ENCODE data around the gene C22orf31. TPM values are rescaled to one million over a fixed set of nuclear protein-coding genes. Genes with fewer than 3 reads are reported as not detected.
"Not testable (repeated sequence)": the region's sequence is repeated elsewhere in the genome, so short reads cannot be mapped to it uniquely, and the experiment has no call there.

The C22orf31 gene
- total RNA-seq, 4 donors from 2014 or later, result not detected

- no peak for DNase-seq (ENCODE audit: low spot score)
- no peak for ATAC-seq (ENCODE audit: low FRiP score)
- TF ChIP-seq CTCF (IDR thresholded peaks at IDR 0.05), result no peak
Observed at GRCh38 chr22:29092243-29092642, 30.6 kb upstream of the C22orf31 start.

- DNase-seq (ENCODE audit: low spot score), result no peak
- TF ChIP-seq CTCF (IDR thresholded peaks at IDR 0.05), result no peak
- no peak for ATAC-seq (ENCODE audit: low FRiP score)
Observed at GRCh38 chr22:29090039-29090438, 28.4 kb upstream of the C22orf31 start.

GRCh38 chr22:29089507-29089906 lies 27.9 kb upstream of the C22orf31 start:
- DNase-seq (ENCODE audit: low spot score), result no peak

GRCh38 chr22:29088809-29089208 lies 27.2 kb upstream of the C22orf31 start:
- no peak for DNase-seq (ENCODE audit: low spot score)
- TF ChIP-seq CTCF (IDR thresholded peaks at IDR 0.05), result no peak
- no peak for ATAC-seq (ENCODE audit: low FRiP score)

More at GRCh38 chr22:29089507-29089906, 27.9 kb upstream of the C22orf31 start:
- no peak for TF ChIP-seq CTCF (IDR thresholded peaks at IDR 0.05)
- ATAC-seq (ENCODE audit: low FRiP score), result no peak

DNA sequence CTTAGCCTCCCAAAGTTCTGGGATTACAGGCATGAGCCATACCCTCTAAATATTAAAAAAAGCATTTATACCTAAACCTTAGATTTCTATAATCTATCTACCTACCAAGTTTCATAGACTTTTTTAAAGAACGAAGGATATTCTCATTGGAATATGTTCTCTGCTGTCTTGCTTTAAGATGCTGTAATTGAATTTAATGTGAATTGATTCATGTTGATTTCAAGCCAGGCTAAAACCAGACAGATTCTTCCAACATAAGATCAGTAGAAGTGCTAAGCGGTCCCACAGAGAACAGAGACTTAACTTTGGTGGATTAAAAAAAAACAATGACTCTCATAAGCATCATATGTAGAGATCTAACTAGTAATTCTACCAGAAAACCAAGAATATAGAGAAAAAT lies 25.4 kb upstream of the C22orf31 start:
- no peak for TF ChIP-seq CTCF (IDR thresholded peaks at IDR 0.05)

GRCh38 chr22:29083933-29084591 lies 22.4 kb upstream of the C22orf31 start:
- no peak for ATAC-seq (ENCODE audit: low FRiP score)
- DNase-seq (ENCODE audit: low spot score), result no peak
- no peak for TF ChIP-seq CTCF (IDR thresholded peaks at IDR 0.05)

More for the DNA sequence above, 25.4 kb upstream of the C22orf31 start:
- ATAC-seq (ENCODE audit: low FRiP score) (no peak), DNase-seq (ENCODE audit: low spot score) (no peak)

DNA sequence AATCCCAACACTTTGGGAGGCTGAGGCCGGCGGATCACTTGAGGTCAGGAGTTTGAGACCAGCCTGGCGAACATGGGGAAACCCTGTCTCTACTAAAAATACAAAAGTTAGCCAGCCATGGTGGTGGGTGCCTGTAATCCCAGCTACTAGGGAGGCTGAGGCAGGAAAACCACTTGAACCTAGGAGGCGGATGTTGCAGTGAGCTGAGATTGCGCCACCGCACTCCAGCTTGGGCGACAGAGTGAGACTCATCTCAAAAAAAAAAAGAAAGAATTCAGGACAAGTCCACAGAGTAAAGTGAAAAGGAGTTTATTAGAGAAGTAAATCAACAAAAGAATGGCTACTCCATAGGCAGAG lies 21.9 kb upstream of the C22orf31 start:
- not testable (repeated sequence) for ATAC-seq (ENCODE audit: low FRiP score); DNase-seq (ENCODE audit: low spot score)
